GM12865 (cell line): Measurements from ENCODE around the gene PDE4A.

Experiments
- DNase-seq: peaks from one replicate; pipeline ENCODE4 v3.0.0; 2010; ENCODE audit warnings: low read depth
- H3K4me3 ChIP-seq: 2 replicates; pipeline ENCODE4 v1.5.1; 2011; ENCODE audit warnings: mild to moderate bottlenecking, low read depth, low read length, control low read depth
- CTCF ChIP-seq: IDR thresholded peaks from 2 replicates; pipeline ENCODE4 v1.5.1; 2011; ENCODE audit warnings: low read length, control low read depth, low read depth, inconsistent platforms; ENCODE audit not compliant: insufficient read depth; ENCODE audit errors: missing control alignments

PDE4A gene

GRCh38 chr19:10518444-10519361 lies 98.4 kb downstream of the PDE4A start:
- no peak for DNase-seq
- H3K4me3 ChIP-seq = no peak overlapping the region
- TF ChIP-seq CTCF = no peak
